Glutamatergic neuron (in vitro differentiated cells): ENCODE data around the gene GPHA2. TPM values are rescaled to one million over a fixed set of nuclear protein-coding genes. Genes with fewer than 3 reads are reported as not detected.

Experiments used
- DNase-seq: peaks from one replicate; pipeline ENCODE4 v3.0.0; 2022
- H3K27ac Mint-ChIP-seq: one replicate; pipeline ENCODE4 v1.8.0; 2020; ENCODE audit warnings: mild to moderate bottlenecking, mixed read lengths, inconsistent platforms; ENCODE audit not compliant: unreplicated experiment
- H3K27me3 Mint-ChIP-seq: one replicate; pipeline ENCODE4 v1.8.0; 2020; ENCODE audit warnings: mild to moderate bottlenecking, moderate library complexity, mixed read lengths, inconsistent platforms; ENCODE audit not compliant: unreplicated experiment
- H3K36me3 Mint-ChIP-seq: one replicate; pipeline ENCODE4 v1.8.0; 2020; ENCODE audit warnings: mild to moderate bottlenecking, mixed read lengths, inconsistent platforms; ENCODE audit not compliant: unreplicated experiment
- H3K4me1 Mint-ChIP-seq: one replicate; pipeline ENCODE4 v1.8.0; 2020; ENCODE audit warnings: mild to moderate bottlenecking, low read depth, mixed read lengths, inconsistent platforms; ENCODE audit not compliant: unreplicated experiment
- H3K4me3 Mint-ChIP-seq: one replicate; pipeline ENCODE4 v1.8.0; 2020; ENCODE audit warnings: mild to moderate bottlenecking, mixed read lengths, inconsistent platforms; ENCODE audit not compliant: unreplicated experiment
- H3K9me3 Mint-ChIP-seq: one replicate; pipeline ENCODE4 v1.8.0; 2020; ENCODE audit warnings: mild to moderate bottlenecking, moderate library complexity, mixed read lengths, inconsistent platforms; ENCODE audit not compliant: unreplicated experiment
- CTCF ChIP-seq: fragments of 200-600 bp; sonication (generic); IDR thresholded peaks from one replicate; pipeline ENCODE4 v1.5.0; 2021; ENCODE audit not compliant: partially characterized antibody, unreplicated experiment
- microRNA-seq: library from miRNA; unstranded; fragments of <30 nt; microRNA quantifications from one replicate; pipeline ENCODE4, GENCODE V29; 2020; ENCODE audit not compliant: unreplicated experiment
- total RNA-seq: library from RNA; stranded (reverse); fragmentation: NEBNext Ultra II Directional; extraction: Animal tissue kit (Norgen Biotek cat#: 25700); gene quantifications from one replicate; pipeline ENCODE4 v1.2.1, GENCODE V29; 2021; ENCODE audit not compliant: unreplicated experiment

The GPHA2 gene
- total RNA-seq, 1 donor from 2014 or later = not detected

- H3K4me1 Mint-ChIP-seq = peaks cover 9% of the 10 kb centered on the region
- H3K27ac Mint-ChIP-seq = no peak overlapping the region
- DNase-seq = no peak
- peaks cover 1% of the 10 kb centered on the region for H3K9me3 Mint-ChIP-seq
- peaks cover 2% of the 10 kb centered on the region for H3K27me3 Mint-ChIP-seq
- H3K4me3 Mint-ChIP-seq = no peak overlapping the region
- no peaks in the 10 kb centered on the region for H3K36me3 Mint-ChIP-seq
- TF ChIP-seq CTCF = no peak
Observed at GRCh38 chr11:64885367-64886286, 50.1 kb downstream of the GPHA2 start.

Small RNA genes lying within 50 kb of the gene (microRNA-seq; reads per million reads assigned to microRNA genes)
- gene MIR6749 = 0.41 reads per million
- 5.7 reads per million, percentile 35 among the genes with 10 or more reads in this experiment for gene MIR6750

Other genes with a start within 250 kb of the GPHA2 start
- 50.4 TPM for gene NRXN2, start 212.7 kb downstream of the GPHA2 start, total RNA-seq
- gene RASGRP2, start 191.8 kb downstream of the GPHA2 start, total RNA-seq = 2.9 TPM
- gene PYGM, start 175.9 kb downstream of the GPHA2 start, total RNA-seq = 5.5 TPM
- gene SF1, start 157.4 kb downstream of the GPHA2 start, total RNA-seq = 415 TPM
- gene MAP4K2, start 132.7 kb downstream of the GPHA2 start, total RNA-seq = 15.9 TPM
- gene MEN1, start 125.3 kb downstream of the GPHA2 start, total RNA-seq = 39.7 TPM
- 2.3 TPM for gene CDC42BPG, start 91.2 kb downstream of the GPHA2 start, total RNA-seq
- gene EHD1, start 57.3 kb downstream of the GPHA2 start, total RNA-seq = 114 TPM
- 25.9 TPM for gene ATG2A, start 18.7 kb downstream of the GPHA2 start, total RNA-seq
- gene PPP2R5B, start 11.2 kb downstream of the GPHA2 start, total RNA-seq = 148 TPM
- not detected for gene MAJIN, start 36.2 kb upstream of the GPHA2 start, total RNA-seq
- not detected for gene BATF2, start 61.1 kb upstream of the GPHA2 start, total RNA-seq
- gene ARL2, start 78.3 kb upstream of the GPHA2 start, total RNA-seq = 68.4 TPM
- 40.4 TPM for gene SNX15, start 91.5 kb upstream of the GPHA2 start, total RNA-seq
- 14.4 TPM for gene SAC3D1, start 105.3 kb upstream of the GPHA2 start, total RNA-seq
- gene NAALADL1, start 122.7 kb upstream of the GPHA2 start, total RNA-seq = 1.6 TPM
- gene CDCA5, start 148.1 kb upstream of the GPHA2 start, total RNA-seq = 7.7 TPM
- gene ZFPL1, start 148.3 kb upstream of the GPHA2 start, total RNA-seq = 33.9 TPM
- gene VPS51, start 160.3 kb upstream of the GPHA2 start, total RNA-seq = 105 TPM
- gene TM7SF2, start 176.0 kb upstream of the GPHA2 start, total RNA-seq = 241 TPM
- 4.1 TPM for gene ZNHIT2, start 181.8 kb upstream of the GPHA2 start, total RNA-seq
- gene FAU, start 186.2 kb upstream of the GPHA2 start, total RNA-seq = 560 TPM
- 32.9 TPM for gene MRPL49, start 186.4 kb upstream of the GPHA2 start, total RNA-seq
- 54.7 TPM for gene SYVN1, start 198.6 kb upstream of the GPHA2 start, total RNA-seq
- gene SPDYC, start 234.3 kb upstream of the GPHA2 start, total RNA-seq = not detected
- gene CAPN1, start 246.0 kb upstream of the GPHA2 start, total RNA-seq = 234 TPM